Hepatocyte (in vitro differentiated cells): ENCODE data around the gene ALG8.

Source experiments
- CTCF ChIP-seq: fragments of 200-600 bp; sonication (generic); IDR thresholded peaks from 2 replicates; pipeline ENCODE4 v1.5.1; 2016; ENCODE audit warnings: antibody characterized with exemption, mild to moderate bottlenecking; ENCODE audit not compliant: poor library complexity
- EZH2phosphoT487 ChIP-seq: fragments of 200-600 bp; sonication (generic); IDR thresholded peaks from one replicate; pipeline ENCODE4 v1.6.1; 2018; ENCODE audit warnings: antibody characterized with exemption, mild to moderate bottlenecking, low read depth, moderate library complexity; ENCODE audit not compliant: unreplicated experiment, severe bottlenecking

- TF ChIP-seq CTCF = no peak
- no peak for TF ChIP-seq EZH2phosphoT487
Observed at GRCh38 chr11:78060533-78060932, 78.9 kb downstream of the ALG8 start.
